ENCODE measurements around the gene ERBIN. TPM values are rescaled to one million over a fixed set of nuclear protein-coding genes. Genes with fewer than 3 reads are reported as not detected.

ERBIN gene
- total and polyA plus RNA-seq, 9 of the 15 experiments (the other 6 are each of a cell fraction or from before 2014, with no cell fraction given): 11.9 to 72.8 (median 41.7) TPM

DNA sequence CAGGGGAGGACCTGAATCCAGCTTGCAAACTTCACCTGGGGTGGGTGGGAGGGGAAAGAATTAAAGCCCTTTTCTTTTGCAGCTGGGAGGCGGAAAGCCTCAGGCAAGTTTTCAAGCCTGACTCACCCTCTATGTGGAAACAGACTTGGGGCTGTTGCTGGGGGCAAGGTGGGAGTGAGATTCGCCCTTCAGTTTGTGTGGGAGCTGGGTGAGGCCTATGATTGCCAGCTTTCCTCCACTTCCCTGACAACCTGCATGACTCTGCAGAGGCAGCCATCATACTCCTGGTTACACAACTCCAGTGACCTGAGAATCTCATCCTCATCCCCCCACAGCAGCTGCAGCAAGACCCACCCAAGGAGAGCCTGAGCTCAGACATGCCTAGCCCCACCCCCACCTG, 174.5 kb downstream of the ERBIN start:
- Histone ChIP-seq H3K27ac (ENCODE audit: extremely low read depth, low read depth, low read length) (no peak overlapping the region), H3K79me2 (ENCODE audit: control insufficient read depth, insufficient read depth, low read length) (no peaks in the 10 kb centered on the region), H4K20me1 (replicated peaks; ENCODE audit: control insufficient read depth, insufficient read depth, low read length) (no peaks in the 10 kb centered on the region), H3K9ac (ENCODE audit: insufficient read depth in 1 of 2, low read depth in 2 of 2, low read length in 2 of 2) (no peak overlapping the region), H3K4me2 (ENCODE audit: insufficient read depth, low read length) (no peak overlapping the region), H3K36me3 (ENCODE audit: control insufficient read depth, insufficient read depth, low read length) (no peaks in the 10 kb centered on the region), H3K9me1 (ENCODE audit: control insufficient read depth, insufficient read depth, low read length) (no peaks in the 10 kb centered on the region), H3K27me3 (ENCODE audit: control insufficient read depth in 2 of 2, insufficient read depth in 2 of 2, low read length in 2 of 2) (no peaks in the 10 kb centered on the region), H3K4me1 (replicated peaks in 1 of 2; ENCODE audit: control insufficient read depth in 2 of 2, insufficient read depth in 2 of 2, low read length in 2 of 2) (no peaks in the 10 kb centered on the region), H3K4me3 (no peak overlapping the region), H2AFZ (ENCODE audit: low read depth, low read length) (no peak overlapping the region), H3K9me3 (replicated peaks; ENCODE audit: control insufficient read depth, insufficient read depth, low read depth, low read length) (peaks cover 2% of the 10 kb centered on the region; the same call in 1 of the 2 replicates)
- ATAC-seq (no peak), FAIRE-seq (no peak), DNase-seq (ENCODE audit: extremely low read depth in 1 of 4, low spot score in 3 of 4) (no peak)
- in situ Hi-C loops (cut with MboI): no loop called here
- ChIA-PET POLR2A (interaction anchor here (1.6 kb wide), 1 partner anchor 43 kb away, joined by 4 read pairs; the partner anchor contains the start of gene SREK1), CTCF (ENCODE audit: low intra/inter-chr PET ratio) (no interaction called here)
- BruUV-seq (replicated peaks): no TSS peak
- WGBS (ENCODE audit: insufficient coverage, low coverage, missing lambda C conversion rate): 29% methylated on average over 1 of the region's 2 CpGs
- no peak for TF ChIP-seq CREM (IDR thresholded peaks at IDR 0.05; ENCODE audit: low read depth)
- TF ChIP-seq LCOR (CRISPR knock-in tag; IDR thresholded peaks at IDR 0.05): no peak
- no peak for TF ChIP-seq SMAD2 (IDR thresholded peaks at IDR 0.05; ENCODE audit: low read depth, low read length)
- TF ChIP-seq TGIF2 (CRISPR knock-in tag; IDR thresholded peaks at IDR 0.05): no peak
- TF ChIP-seq ETV5 (CRISPR knock-in tag; IDR thresholded peaks at IDR 0.05; ENCODE audit: low read depth): no peak
- TF ChIP-seq RNF2 (IDR thresholded peaks at IDR 0.05): no peak
- TF ChIP-seq KAT2B (IDR thresholded peaks at IDR 0.05; ENCODE audit: low read depth, low read length): no peak
- TF ChIP-seq PHB (CRISPR knock-in tag; IDR thresholded peaks at IDR 0.05): no peak
- no peak for TF ChIP-seq SP1 (CRISPR knock-in tag; IDR thresholded peaks at IDR 0.05)
- TF ChIP-seq, protein P1, sequence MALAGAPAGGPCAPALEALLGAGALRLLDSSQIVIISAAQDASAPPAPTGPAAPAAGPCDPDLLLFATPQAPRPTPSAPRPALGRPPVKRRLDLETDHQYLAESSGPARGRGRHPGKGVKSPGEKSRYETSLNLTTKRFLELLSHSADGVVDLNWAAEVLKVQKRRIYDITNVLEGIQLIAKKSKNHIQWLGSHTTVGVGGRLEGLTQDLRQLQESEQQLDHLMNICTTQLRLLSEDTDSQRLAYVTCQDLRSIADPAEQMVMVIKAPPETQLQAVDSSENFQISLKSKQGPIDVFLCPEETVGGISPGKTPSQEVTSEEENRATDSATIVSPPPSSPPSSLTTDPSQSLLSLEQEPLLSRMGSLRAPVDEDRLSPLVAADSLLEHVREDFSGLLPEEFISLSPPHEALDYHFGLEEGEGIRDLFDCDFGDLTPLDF (CRISPR knock-in tag; IDR thresholded peaks at IDR 0.05): no peak
- TF ChIP-seq ZNF79 (CRISPR knock-in tag; IDR thresholded peaks at IDR 0.05; ENCODE audit: low read depth): no peak
- TF ChIP-seq ZC3H4 (CRISPR knock-in tag; IDR thresholded peaks at IDR 0.05; ENCODE audit: borderline replicate concordance): no peak
- TF ChIP-seq ZNF354B (CRISPR knock-in tag; IDR thresholded peaks at IDR 0.05): no peak
- TF ChIP-seq, protein P2, sequence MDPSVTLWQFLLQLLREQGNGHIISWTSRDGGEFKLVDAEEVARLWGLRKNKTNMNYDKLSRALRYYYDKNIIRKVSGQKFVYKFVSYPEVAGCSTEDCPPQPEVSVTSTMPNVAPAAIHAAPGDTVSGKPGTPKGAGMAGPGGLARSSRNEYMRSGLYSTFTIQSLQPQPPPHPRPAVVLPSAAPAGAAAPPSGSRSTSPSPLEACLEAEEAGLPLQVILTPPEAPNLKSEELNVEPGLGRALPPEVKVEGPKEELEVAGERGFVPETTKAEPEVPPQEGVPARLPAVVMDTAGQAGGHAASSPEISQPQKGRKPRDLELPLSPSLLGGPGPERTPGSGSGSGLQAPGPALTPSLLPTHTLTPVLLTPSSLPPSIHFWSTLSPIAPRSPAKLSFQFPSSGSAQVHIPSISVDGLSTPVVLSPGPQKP (CRISPR knock-in tag; IDR thresholded peaks at IDR 0.05): no peak
- intact Hi-C loops (cut with micrococcal nuclease): no loop called here

Data from K562 (cell line).